ENCODE measurements around the gene MACC1.

Gene MACC1

GRCh38 chr7:20173828-20174227, 43.4 kb downstream of the MACC1 start:
- DNase-seq (ENCODE audit: low spot score) = no peak

- peak; percentile 70 for DNase-seq (ENCODE audit: low spot score)
Measured at GRCh38 chr7:20172736-20173334, 44.3 kb downstream of the MACC1 start.

GRCh38 chr7:20170633-20171032, 46.6 kb downstream of the MACC1 start:
- DNase-seq (ENCODE audit: low spot score) = no peak

GRCh38 chr7:20165146-20165510, 52.1 kb downstream of the MACC1 start:
- no peak for DNase-seq (ENCODE audit: low spot score)

GRCh38 chr7:20164425-20165145, 52.6 kb downstream of the MACC1 start:
- no peak for DNase-seq (ENCODE audit: low spot score)

GRCh38 chr7:20162665-20163064, 54.5 kb downstream of the MACC1 start:
- no peak for DNase-seq (ENCODE audit: low spot score)

GRCh38 chr7:20159226-20159747, 57.9 kb downstream of the MACC1 start:
- DNase-seq (ENCODE audit: low spot score) = no peak

GRCh38 chr7:20158684-20159083, 58.5 kb downstream of the MACC1 start:
- DNase-seq (ENCODE audit: low spot score) = no peak

GRCh38 chr7:20157456-20157855, 59.7 kb downstream of the MACC1 start:
- DNase-seq (ENCODE audit: low spot score) = no peak

GRCh38 chr7:20153999-20154398, 63.2 kb downstream of the MACC1 start:
- DNase-seq (ENCODE audit: low spot score) = no peak

- no peak for DNase-seq (ENCODE audit: low spot score)
Measured at GRCh38 chr7:20153567-20153966, 63.6 kb downstream of the MACC1 start.

GRCh38 chr7:20152511-20152910, 64.7 kb downstream of the MACC1 start:
- no peak for DNase-seq (ENCODE audit: low spot score)

GRCh38 chr7:20151708-20152456, 65.3 kb downstream of the MACC1 start:
- no peak for DNase-seq (ENCODE audit: low spot score)

- no peak for DNase-seq (ENCODE audit: low spot score)
Measured at GRCh38 chr7:20146451-20146850, 70.7 kb downstream of the MACC1 start.

GRCh38 chr7:20144801-20145200, 72.4 kb downstream of the MACC1 start:
- DNase-seq (ENCODE audit: low spot score) = no peak

- no peak for DNase-seq (ENCODE audit: low spot score)
Measured at GRCh38 chr7:20141666-20142065, 75.5 kb downstream of the MACC1 start.

GRCh38 chr7:20141002-20141345, 76.2 kb downstream of the MACC1 start:
- DNase-seq (ENCODE audit: low spot score) = no peak

GRCh38 chr7:20140291-20141001, 76.7 kb downstream of the MACC1 start:
- no peak for DNase-seq (ENCODE audit: low spot score)

GRCh38 chr7:20136647-20137046, 80.5 kb downstream of the MACC1 start:
- no peak for DNase-seq (ENCODE audit: low spot score)

- no peak for DNase-seq (ENCODE audit: low spot score)
Measured at GRCh38 chr7:20133803-20134202, 83.4 kb downstream of the MACC1 start.

- DNase-seq (ENCODE audit: low spot score) = no peak
Measured at GRCh38 chr7:20132585-20132984, 84.6 kb downstream of the MACC1 start.

- no peak for DNase-seq (ENCODE audit: low spot score)
Measured at GRCh38 chr7:20131776-20132175, 85.4 kb downstream of the MACC1 start.

GRCh38 chr7:20129920-20130319, 87.3 kb downstream of the MACC1 start:
- no peak for DNase-seq (ENCODE audit: low spot score)
